Fibroblast of lung (primary cell): ENCODE measurements around the gene PLCL1.

Source experiments
- CTCF ChIP-seq, 2 donors: IDR thresholded peaks in 1 of 2; conservative IDR thresholded peaks in 1 of 2; 1 replicate in 1 of 2; 2 replicates in 1 of 2; pipeline ENCODE4 v1.5.1; 2011 to 2012; ENCODE audit warnings: low read length in 2 of 2, control low read depth in 1 of 2, inconsistent platforms in 1 of 2, low read depth in 1 of 2, mild to moderate bottlenecking in 1 of 2
- EZH2 ChIP-seq: IDR thresholded peaks from 2 replicates; pipeline ENCODE4 v1.5.1; 2012; ENCODE audit warnings: low read length, control low read depth, mild to moderate bottlenecking; ENCODE audit errors: missing control alignments

DNA sequence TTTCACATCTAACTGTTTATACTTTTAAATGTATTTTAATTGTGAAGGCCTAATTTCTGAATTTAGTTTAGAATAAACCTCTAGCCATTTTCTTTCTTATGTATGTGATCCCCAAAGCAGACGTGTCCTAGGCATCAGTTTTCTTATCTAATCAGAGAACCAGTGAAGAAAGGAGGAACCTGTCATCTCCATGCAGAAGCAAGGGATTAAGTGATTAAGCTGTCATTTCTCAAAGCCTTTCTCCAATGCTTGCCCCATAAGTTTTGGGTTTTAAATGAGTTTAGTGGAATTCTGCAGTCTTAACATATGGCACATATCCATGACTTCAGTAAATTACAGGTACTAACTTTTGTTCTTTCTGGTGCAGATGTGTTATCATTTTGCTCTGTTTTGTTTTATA, 190.4 kb downstream of the PLCL1 start:
- no peak for TF ChIP-seq CTCF (conservative IDR thresholded peaks at IDR 0.05 in 1 of 2, IDR thresholded peaks at IDR 0.05 in 1 of 2; ENCODE audit: low read depth in 1 of 2, low read length in 2 of 2)
- no peak for TF ChIP-seq EZH2
